GM10266 (cell line): ENCODE data around the gene SLIT1.

ENCODE experiments used
- DNase-seq: peaks from one replicate; pipeline ENCODE4 v3.0.0; 2012; ENCODE audit errors: extremely low spot score
- TF ChIP-seq, protein P1 (sequence below): IDR thresholded peaks from 2 replicates; pipeline ENCODE4 v1.5.1; 2012; ENCODE audit warnings: mild to moderate bottlenecking, low read depth; ENCODE audit not compliant: control insufficient read depth, insufficient read depth; ENCODE audit errors: missing control alignments

The SLIT1 gene

DNA sequence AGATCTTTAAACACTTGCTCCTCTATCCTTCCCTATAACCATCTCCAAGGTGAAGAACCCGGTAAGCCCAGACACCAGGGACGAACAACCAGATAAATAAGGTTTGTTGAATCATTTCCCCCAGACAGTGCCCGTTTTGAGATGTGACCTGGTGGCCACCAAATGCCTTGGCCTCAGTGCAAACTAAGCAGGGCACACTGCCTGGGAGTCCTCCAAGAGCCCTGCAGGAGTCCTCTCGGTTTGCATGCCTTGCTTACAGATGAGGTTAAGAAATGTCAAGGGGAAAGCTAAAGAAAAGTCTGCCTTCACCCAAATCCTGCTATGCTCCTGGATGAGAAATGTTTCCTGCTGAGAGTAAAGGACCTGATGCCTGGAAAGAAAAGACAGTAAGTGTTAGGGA is 31.6 kb downstream of the SLIT1 start:
- no peak for DNase-seq

GRCh38 chr10:97153270-97153850 is 32.4 kb downstream of the SLIT1 start:
- DNase-seq, result no peak
- TF ChIP-seq, protein P1, sequence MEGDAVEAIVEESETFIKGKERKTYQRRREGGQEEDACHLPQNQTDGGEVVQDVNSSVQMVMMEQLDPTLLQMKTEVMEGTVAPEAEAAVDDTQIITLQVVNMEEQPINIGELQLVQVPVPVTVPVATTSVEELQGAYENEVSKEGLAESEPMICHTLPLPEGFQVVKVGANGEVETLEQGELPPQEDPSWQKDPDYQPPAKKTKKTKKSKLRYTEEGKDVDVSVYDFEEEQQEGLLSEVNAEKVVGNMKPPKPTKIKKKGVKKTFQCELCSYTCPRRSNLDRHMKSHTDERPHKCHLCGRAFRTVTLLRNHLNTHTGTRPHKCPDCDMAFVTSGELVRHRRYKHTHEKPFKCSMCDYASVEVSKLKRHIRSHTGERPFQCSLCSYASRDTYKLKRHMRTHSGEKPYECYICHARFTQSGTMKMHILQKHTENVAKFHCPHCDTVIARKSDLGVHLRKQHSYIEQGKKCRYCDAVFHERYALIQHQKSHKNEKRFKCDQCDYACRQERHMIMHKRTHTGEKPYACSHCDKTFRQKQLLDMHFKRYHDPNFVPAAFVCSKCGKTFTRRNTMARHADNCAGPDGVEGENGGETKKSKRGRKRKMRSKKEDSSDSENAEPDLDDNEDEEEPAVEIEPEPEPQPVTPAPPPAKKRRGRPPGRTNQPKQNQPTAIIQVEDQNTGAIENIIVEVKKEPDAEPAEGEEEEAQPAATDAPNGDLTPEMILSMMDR, result no peak

More for the DNA sequence above, 31.6 kb downstream of the SLIT1 start:
- TF ChIP-seq, protein P1, result no peak

DNA sequence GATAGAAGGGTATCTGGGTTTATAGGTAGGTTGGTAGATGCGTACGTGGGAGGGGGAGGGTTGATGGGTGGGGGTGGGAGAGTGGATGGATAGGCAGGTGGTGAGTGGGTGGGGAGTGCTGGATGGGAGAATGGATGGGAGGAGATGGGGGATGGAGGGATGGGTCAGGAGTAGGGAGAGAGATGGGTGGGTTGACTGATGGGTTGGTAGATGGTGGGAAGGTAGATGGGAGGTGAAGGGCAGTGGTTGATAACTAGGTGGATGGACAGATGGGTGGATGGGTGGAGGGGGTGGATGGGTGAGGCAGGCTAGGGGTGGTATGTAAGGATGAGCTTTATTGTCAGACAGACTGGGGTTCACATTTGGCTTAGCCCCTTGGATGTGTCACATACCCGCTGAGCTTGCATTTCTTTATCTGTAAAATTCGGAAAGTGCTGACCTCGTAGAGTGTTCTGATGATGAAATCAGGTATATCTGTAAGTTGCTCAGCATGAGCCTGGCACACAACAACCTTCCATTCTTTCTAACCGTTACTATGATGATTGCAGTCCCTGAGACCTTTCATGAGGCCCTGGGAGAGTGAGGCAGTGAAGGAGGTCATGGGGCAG is 34.3 kb downstream of the SLIT1 start:
- no peak for DNase-seq
- TF ChIP-seq, protein P1, result no peak

GRCh38 chr10:97150616-97151015 is 35.1 kb downstream of the SLIT1 start:
- no peak for DNase-seq
- TF ChIP-seq, protein P1, result no peak

DNA sequence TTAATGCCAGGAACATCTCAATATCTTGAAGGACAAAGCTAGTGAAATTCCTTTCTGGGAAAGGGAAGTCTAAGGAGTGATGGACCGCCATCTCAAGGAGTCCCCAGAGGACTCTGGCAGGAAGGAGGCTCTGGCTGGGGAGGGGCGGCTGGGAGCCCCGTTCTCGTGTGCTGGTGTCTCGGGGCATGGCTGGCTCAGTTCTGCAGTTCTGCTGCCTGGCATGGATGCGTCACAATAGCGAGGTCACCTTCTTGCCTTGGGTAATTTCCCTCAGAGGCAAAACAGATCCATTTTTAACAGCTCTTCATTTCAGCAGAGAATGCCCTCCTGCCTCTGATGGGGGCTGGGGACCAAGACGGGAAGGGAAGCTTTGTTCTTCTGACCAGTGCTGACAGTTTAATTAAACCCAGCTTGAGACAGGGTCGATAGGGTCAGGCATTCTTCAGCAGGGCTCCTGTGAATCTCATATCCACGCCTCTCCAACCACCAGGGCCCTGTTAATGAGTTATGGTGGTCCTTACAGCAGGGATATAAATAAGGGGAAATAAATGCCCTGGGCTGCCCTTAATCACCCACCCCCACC is 35.7 kb downstream of the SLIT1 start:
- TF ChIP-seq, protein P1, result no peak
- no peak for DNase-seq

DNA sequence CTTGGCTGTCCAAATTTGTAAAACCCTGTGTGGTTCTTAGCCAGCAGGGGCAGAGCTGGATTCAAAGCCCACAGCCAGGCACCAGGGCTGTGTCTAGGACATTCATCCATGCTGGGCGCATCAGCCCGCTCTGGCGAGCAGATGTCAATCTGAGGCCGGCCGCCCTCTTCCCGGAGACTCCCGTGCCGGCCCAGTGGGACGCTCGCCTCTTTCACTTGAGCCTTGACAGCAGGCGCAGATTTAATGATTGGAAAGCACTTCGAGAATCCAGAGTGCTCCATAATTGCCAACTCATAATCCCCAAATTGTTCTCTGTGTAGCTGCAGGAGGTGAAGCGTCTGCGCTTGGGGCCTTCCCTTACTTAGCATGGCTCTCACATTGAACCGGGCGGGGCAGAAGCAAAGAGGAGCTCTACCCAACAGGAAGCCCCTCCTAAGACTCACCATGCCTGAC is 36.7 kb downstream of the SLIT1 start:
- DNase-seq, result no peak
- TF ChIP-seq, protein P1, result no peak

GRCh38 chr10:97144297-97144696 is 41.5 kb downstream of the SLIT1 start:
- DNase-seq, result no peak
- TF ChIP-seq, protein P1, result no peak
